Activated T-helper 17 cell treated with anti-CD3 and anti-CD28 coated beads, Interleukin-2, amount 50 U/mL, for 72 hours (primary cell): ENCODE results near the gene GATB. TPM values are rescaled to one million over a fixed set of nuclear protein-coding genes. Genes with fewer than 3 reads are reported as not detected.

ENCODE experiments used
- ATAC-seq: fragments of 150-1000 bp; cut with Tn5 transposase; replicated peaks from 2 replicates; pipeline ENCODE4 v1.10.0; 2021; ENCODE audit warnings: mild to moderate bottlenecking, moderate library complexity
- H3K27ac Mint-ChIP-seq: one replicate; pipeline ENCODE4 v1.8.0; 2022; ENCODE audit warnings: mixed read lengths
- H3K27me3 Mint-ChIP-seq: one replicate; pipeline ENCODE4 v1.8.0; 2022; ENCODE audit warnings: mixed read lengths
- H3K36me3 Mint-ChIP-seq: one replicate; pipeline ENCODE4 v1.8.0; 2022; ENCODE audit warnings: low read depth, mild to moderate bottlenecking, mixed read lengths
- H3K4me1 Mint-ChIP-seq: one replicate; pipeline ENCODE4 v1.8.0; 2022; ENCODE audit warnings: mixed read lengths
- H3K4me3 Mint-ChIP-seq: one replicate; pipeline ENCODE4 v1.8.0; 2022; ENCODE audit warnings: mild to moderate bottlenecking, mixed read lengths
- H3K9me3 Mint-ChIP-seq: one replicate; pipeline ENCODE4 v1.8.0; 2022; ENCODE audit warnings: mixed read lengths
- total RNA-seq, 2 donors: library from RNA; stranded (reverse); gene quantifications; one replicate each; pipeline ENCODE4 v1.2.3, GENCODE V29; 2022

GATB gene
- total RNA-seq, 2 donors from 2014 or later, result 19.1 to 24.1 TPM

DNA sequence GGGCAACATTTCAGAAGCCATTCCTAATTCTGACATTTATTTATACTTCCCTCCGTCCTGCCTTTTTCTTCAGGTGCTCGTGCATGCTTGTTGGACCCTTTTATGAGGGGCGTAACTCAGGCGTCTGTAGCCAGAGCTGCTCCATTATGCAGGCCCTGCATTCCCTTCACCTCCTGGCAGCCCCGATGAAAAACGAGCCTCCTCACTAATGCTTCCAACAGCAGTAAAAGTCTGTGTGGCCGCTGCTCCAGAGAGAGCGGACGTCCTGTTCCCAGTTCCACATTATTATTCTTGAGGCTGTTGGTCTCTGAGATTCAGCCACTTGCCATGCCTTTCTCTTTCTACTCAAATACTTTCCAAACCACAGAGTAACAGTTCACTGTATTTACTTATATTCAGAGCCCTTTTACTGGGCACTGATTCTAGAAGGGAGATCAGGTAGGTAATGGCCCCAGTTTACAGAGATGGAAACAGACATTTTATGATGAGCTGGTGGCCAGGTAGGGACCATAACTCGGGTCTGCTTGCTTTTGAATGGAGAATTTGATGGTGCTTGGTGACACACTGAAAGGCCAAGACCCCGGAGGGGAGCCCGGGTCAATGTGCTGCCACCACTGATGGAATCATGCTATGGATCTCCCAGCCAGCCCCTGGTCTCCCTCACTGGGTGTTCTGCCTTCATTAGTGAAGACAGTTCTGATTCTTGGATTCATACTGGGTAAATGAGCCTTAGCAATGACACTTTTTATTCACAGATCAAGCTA lies 101.0 kb downstream of the GATB start:
- no peaks in the 10 kb centered on the region for H3K9me3 Mint-ChIP-seq
- no peak for ATAC-seq
- no peaks in the 10 kb centered on the region for H3K27me3 Mint-ChIP-seq
- peak overlapping the region; percentile 74 for H3K27ac Mint-ChIP-seq
- no peak overlapping the region for H3K4me3 Mint-ChIP-seq
- no peaks in the 10 kb centered on the region for H3K36me3 Mint-ChIP-seq
- H3K4me1 Mint-ChIP-seq, result peaks cover 8% of the 10 kb centered on the region

DNA sequence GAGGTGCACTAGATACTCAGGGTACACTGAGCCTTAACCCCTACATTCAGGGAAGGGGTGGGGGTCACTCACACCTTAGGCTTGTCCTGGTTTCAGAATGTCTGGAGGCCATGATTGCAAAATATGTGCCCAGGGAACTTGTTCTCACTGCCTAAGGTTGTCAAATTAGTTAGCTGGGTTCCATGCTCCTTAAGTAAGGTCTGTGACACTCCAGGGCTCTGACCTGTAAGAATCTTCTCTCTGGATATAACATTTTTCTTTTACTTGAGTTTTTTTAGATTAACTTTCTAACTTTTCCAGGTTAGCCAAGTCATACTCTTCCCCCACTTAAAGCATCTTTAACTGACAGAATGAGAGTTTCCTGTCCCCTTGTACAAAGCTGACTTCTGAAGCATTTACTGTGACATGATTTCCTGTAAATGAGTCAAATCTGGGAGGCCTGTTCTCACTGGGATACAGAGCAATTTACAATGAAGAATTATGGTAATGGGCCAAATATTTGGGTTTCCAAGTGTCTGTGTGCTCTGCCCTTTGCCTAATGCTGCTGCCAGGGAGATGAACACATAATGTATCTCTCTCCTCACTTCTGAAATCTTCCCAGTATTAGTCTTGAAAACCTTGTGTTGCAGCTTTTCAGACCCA lies 101.7 kb downstream of the GATB start:
- H3K36me3 Mint-ChIP-seq, result no peaks in the 10 kb centered on the region
- H3K27ac Mint-ChIP-seq, result peak overlapping the region; percentile 74
- peak; percentile 69 for ATAC-seq
- H3K4me1 Mint-ChIP-seq, result peaks cover 8% of the 10 kb centered on the region
- H3K27me3 Mint-ChIP-seq, result no peaks in the 10 kb centered on the region
- H3K4me3 Mint-ChIP-seq, result no peak overlapping the region
- no peaks in the 10 kb centered on the region for H3K9me3 Mint-ChIP-seq

DNA sequence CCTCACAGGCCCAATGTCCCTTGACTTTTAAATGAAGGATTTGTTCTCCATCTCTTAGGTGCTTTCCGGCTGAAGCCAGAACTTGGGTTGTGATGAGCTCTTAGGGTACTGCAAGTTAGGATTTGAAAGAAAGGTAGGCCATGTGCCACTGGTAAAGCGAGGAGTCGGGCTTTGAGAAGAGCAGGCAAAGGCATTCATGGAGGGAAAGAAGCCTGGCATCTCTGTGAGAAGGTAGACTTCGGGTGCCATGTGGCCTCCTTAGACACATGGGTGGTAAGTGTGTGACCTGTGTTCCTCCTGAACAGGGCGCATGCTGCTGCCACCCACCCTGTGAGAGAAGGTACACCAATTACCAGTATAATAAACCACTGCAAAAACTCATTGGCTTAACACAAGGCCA lies 102.9 kb downstream of the GATB start:
- peak overlapping the region; percentile 39 for H3K27ac Mint-ChIP-seq

DNA sequence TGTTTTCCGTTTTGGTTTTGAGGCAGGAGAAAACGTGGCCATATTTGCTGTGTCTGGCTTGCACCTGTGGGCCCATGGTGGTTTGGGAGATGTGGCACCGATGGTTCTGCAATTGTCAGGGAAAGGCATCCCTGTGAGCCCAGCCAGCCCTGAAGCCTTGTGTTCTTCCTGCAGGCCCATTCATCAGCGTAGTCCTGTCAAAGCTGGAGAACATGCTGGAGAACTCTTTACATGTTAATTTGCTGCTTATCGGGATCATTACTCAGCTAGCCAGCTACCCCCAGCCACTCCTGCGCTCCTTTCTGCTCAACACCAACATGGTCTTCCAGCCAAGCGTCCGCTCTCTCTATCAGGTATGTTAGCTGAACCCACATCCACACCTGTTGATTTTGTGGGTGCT lies 104.7 kb downstream of the GATB start:
- Mint-ChIP-seq H3K27ac (no peak overlapping the region), H3K27me3 (no peaks in the 10 kb centered on the region), H3K4me3 (no peak overlapping the region), H3K36me3 (no peaks in the 10 kb centered on the region), H3K9me3 (no peaks in the 10 kb centered on the region), H3K4me1 (peaks cover 8% of the 10 kb centered on the region)
- ATAC-seq, result no peak

More for the DNA sequence above, 102.9 kb downstream of the GATB start:
- Mint-ChIP-seq H3K9me3 (no peaks in the 10 kb centered on the region), H3K4me3 (no peak overlapping the region), H3K36me3 (no peaks in the 10 kb centered on the region), H3K4me1 (peaks cover 8% of the 10 kb centered on the region), H3K27me3 (no peaks in the 10 kb centered on the region)
- no peak for ATAC-seq

DNA sequence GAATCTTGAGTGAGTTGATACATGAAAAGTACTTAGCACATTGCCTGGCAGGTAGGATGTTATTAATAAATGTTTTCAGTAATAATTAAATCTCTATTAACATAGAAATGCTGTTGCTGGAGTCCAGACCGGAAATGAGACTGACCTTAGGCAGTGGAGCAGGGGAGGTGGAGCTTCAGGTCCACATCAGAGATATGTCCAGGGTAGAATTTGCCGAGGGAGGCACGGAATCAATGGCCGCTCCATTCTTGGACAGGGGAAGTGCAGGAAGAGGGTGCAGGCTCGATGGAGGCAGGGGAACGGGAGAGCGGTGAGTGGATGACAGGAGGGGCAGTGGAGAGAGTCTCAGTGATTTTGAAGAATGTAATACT lies 107.3 kb downstream of the GATB start:
- ATAC-seq, result no peak
- Mint-ChIP-seq H3K27ac (no peak overlapping the region), H3K27me3 (no peaks in the 10 kb centered on the region), H3K4me3 (no peak overlapping the region), H3K4me1 (no peaks in the 10 kb centered on the region), H3K9me3 (no peaks in the 10 kb centered on the region), H3K36me3 (no peaks in the 10 kb centered on the region)

DNA sequence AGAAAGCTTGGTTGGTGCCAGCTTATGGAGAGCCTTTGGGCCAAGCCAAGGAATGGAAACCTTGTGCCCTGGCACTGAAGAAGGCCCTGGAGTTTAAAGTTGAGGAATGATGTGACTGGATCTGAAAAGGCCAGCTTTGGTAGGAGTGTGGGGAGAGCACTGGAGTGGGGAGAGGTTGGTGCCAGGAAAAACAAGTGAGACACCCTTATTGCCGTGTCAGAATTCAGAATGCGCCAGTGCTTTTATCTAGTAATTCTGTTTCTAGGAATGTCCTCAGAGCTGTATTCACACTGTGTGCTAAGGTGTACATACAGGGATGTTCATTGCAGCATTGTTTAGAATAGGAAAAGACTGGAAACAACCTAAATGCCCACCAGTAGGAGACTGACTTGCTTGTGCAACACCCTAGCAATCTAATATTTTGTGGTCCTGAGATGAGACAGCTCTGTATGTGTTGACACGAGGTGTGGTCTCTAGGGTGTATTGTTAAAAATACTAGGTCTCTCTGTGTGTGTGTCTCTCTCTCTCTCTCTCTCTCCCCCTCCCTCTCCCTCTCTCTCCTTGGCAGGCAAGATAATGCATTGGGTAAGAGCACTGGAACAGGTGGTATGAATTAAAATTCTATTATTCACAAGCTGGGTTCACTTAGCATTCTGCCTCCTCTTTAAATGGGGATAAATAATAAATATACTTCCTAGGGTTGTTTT lies 107.8 kb downstream of the GATB start:
- H3K4me1 Mint-ChIP-seq, result no peaks in the 10 kb centered on the region
- no peak overlapping the region for H3K27ac Mint-ChIP-seq
- H3K9me3 Mint-ChIP-seq, result no peaks in the 10 kb centered on the region
- no peaks in the 10 kb centered on the region for H3K36me3 Mint-ChIP-seq
- no peaks in the 10 kb centered on the region for H3K27me3 Mint-ChIP-seq
- ATAC-seq, result no peak
- no peak overlapping the region for H3K4me3 Mint-ChIP-seq

DNA sequence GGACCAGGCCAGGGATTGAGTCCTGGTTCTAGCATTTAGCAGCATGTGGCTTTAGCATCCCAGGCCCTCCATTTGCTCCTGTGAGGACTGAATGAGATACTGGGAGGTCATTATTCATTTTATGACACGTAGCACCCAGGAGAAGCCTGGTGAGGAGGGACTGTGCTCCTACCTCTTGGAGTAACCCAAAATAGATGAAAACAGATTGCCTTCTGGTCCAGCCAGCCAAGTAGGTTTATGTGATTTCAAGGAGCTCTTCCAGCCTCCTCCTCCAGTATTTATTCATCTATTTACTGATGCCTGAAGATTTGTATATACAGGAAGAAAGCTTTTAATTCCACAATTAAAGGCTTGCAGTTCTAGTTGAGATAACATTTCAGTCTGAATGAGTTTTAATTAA lies 109.3 kb downstream of the GATB start:
- no peaks in the 10 kb centered on the region for H3K4me1 Mint-ChIP-seq
- no peak overlapping the region for H3K27ac Mint-ChIP-seq
- H3K36me3 Mint-ChIP-seq, result no peaks in the 10 kb centered on the region
- H3K9me3 Mint-ChIP-seq, result no peaks in the 10 kb centered on the region
- H3K4me3 Mint-ChIP-seq, result no peak overlapping the region
- H3K27me3 Mint-ChIP-seq, result no peaks in the 10 kb centered on the region
- no peak for ATAC-seq

DNA sequence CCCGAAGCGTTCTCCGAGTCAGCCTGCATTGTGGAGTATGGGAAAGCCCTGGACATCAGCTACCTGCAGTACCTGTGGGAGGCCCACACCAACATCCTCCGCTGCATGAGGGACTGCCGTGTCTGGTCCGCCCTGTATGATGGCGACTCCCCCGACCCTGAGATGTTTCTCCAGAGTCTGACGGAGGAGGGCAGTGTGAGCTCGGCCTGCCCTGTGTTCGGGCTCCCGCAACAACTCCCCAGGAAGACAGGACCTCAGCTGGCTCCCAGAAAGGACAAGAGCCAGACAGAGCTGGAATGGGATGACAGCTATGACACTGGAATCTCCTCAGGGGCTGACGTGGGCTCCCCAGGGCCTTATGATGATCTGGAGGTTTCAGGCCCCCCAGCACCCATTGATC lies 111.3 kb downstream of the GATB start:
- ATAC-seq, result no peak
- H3K27me3 Mint-ChIP-seq, result no peaks in the 10 kb centered on the region
- H3K4me3 Mint-ChIP-seq, result no peak overlapping the region
- H3K9me3 Mint-ChIP-seq, result no peaks in the 10 kb centered on the region
- no peaks in the 10 kb centered on the region for H3K4me1 Mint-ChIP-seq
- no peak overlapping the region for H3K27ac Mint-ChIP-seq
- no peaks in the 10 kb centered on the region for H3K36me3 Mint-ChIP-seq

DNA sequence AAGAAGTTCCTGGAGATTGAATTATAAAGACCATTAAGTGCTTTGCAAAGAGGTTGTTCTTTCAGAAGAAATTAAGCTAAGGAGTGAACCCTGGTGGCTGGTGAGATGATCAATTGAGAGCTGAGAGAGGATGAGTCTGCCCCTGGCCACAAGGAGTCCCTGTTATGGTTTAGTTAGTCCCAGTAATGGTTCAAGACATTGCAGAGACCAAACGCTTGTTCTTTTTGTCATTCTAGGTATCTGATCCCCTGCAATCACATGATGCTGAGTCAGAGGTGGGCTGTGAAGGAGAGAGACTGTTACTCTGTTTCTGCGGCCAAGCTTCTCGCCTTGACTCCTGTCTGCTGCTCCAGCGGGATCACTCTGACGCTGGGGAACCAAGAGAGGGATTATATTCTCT lies 114.5 kb downstream of the GATB start:
- no peaks in the 10 kb centered on the region for H3K9me3 Mint-ChIP-seq
- no peaks in the 10 kb centered on the region for H3K27me3 Mint-ChIP-seq
- H3K4me3 Mint-ChIP-seq, result no peak overlapping the region
- no peak for ATAC-seq
- no peak overlapping the region for H3K27ac Mint-ChIP-seq
- no peaks in the 10 kb centered on the region for H3K36me3 Mint-ChIP-seq
- no peaks in the 10 kb centered on the region for H3K4me1 Mint-ChIP-seq

DNA sequence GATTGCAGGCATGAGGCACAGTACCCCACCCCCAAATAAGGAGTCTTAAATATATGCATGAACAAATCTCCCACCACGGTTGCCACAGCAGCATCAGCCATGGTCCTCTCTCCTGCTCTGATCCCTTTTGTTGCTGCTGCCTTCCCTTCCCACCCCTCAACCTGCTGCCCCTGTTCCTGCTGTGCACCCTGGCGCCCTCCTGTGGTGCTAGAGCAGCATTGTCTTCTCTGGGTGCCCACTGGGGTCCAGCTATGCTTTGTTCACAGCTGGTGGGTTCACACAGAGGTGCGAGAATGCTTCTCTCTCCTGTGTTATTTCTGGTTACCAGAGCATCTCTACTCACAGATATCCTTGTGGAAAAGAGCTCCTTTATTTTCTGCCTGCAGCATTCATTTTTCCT lies 116.2 kb downstream of the GATB start:
- ATAC-seq, result no peak
- Mint-ChIP-seq H3K9me3 (no peaks in the 10 kb centered on the region), H3K27ac (no peak overlapping the region), H3K36me3 (no peaks in the 10 kb centered on the region), H3K4me1 (no peaks in the 10 kb centered on the region), H3K4me3 (no peak overlapping the region), H3K27me3 (no peaks in the 10 kb centered on the region)

DNA sequence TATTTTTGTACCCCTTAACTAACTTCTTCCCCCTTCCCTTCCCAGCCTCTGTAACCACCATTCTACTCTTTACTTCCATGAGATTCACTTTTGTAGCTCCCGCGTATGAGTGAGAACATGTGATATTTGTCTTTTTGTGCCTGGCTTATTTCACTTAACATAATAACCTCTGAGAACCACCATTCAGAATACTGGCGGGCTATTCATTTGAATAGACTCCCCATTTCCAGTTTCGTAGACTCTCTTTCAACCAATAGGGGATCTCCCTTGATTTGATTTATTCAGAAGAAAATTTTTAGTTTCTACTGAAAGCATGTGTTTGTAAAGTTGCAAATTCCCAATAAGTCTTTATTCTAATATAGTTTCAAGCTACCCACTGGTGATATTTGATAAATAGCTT lies 117.2 kb downstream of the GATB start:
- Mint-ChIP-seq H3K27ac (no peak overlapping the region), H3K27me3 (no peaks in the 10 kb centered on the region), H3K36me3 (no peaks in the 10 kb centered on the region), H3K4me1 (no peaks in the 10 kb centered on the region), H3K4me3 (no peak overlapping the region), H3K9me3 (no peaks in the 10 kb centered on the region)
- no peak for ATAC-seq

DNA sequence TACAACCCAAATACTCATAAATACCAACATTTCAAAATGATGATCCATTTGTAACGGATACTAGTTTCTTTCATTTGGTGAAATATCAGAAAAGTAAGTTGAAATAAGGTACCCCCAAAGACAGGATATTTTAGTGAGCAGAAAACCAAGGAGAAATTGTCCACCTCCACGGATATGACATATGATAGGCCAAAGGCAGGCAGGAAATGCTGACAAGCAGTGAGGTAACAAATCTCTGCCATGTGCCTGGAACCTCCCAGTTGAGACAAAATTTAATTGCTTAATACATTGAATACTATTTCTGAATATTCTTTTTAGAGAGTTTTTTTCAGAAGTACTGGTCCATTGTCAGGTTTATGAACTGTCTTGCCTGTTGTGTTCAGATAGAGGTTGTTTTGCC lies 118.8 kb downstream of the GATB start:
- Mint-ChIP-seq H3K4me1 (no peaks in the 10 kb centered on the region), H3K9me3 (no peaks in the 10 kb centered on the region), H3K4me3 (no peak overlapping the region), H3K27me3 (no peaks in the 10 kb centered on the region), H3K36me3 (no peaks in the 10 kb centered on the region), H3K27ac (no peak overlapping the region)
- ATAC-seq, result no peak

DNA sequence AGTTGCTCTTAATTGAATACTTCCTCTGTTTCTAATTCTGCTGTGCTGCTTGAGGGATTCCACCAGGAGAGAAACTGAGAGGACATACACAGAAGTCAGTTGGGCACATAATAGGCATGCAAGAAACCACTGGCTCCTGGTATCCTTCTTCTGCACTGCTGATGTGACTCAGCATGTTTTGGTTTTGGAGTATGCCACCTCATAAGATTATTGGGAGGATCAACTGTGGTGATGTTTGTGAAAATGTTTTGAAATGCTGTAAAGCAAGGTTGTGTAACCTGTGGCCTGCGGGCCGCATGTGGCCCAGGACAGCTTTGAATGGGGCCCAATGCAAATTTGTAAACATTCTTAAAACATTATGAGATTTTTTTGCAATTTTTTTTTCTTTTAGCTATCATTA lies 119.6 kb downstream of the GATB start:
- peak; percentile 29 for ATAC-seq
- H3K36me3 Mint-ChIP-seq, result no peaks in the 10 kb centered on the region

DNA sequence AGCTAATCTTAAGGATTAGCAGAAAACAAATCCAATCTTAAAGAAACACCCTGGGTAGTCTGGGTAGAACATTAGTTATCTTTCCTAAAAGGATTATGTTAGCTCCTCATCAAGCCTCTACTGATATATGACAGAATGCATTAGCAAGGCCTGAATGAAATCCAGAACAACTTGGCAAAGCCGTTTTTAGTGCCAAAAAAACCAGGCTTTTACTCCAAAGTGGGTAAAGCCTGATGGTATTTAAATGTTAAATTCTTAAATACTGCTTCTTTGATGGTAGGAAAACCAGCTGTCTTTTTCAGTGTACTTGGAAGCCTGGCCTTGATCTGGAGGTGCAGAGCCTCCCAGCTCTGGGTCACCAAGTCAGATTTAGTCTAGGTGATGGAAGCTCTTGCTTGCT lies 120.4 kb downstream of the GATB start:
- H3K36me3 Mint-ChIP-seq, result no peaks in the 10 kb centered on the region
- H3K4me3 Mint-ChIP-seq, result no peak overlapping the region
- H3K4me1 Mint-ChIP-seq, result no peaks in the 10 kb centered on the region
- no peaks in the 10 kb centered on the region for H3K27me3 Mint-ChIP-seq
- ATAC-seq, result no peak
- no peaks in the 10 kb centered on the region for H3K9me3 Mint-ChIP-seq
- H3K27ac Mint-ChIP-seq, result no peak overlapping the region

More for the DNA sequence above, 119.6 kb downstream of the GATB start:
- Mint-ChIP-seq H3K27ac (no peak overlapping the region), H3K4me3 (no peak overlapping the region), H3K27me3 (no peaks in the 10 kb centered on the region), H3K4me1 (no peaks in the 10 kb centered on the region), H3K9me3 (no peaks in the 10 kb centered on the region)

DNA sequence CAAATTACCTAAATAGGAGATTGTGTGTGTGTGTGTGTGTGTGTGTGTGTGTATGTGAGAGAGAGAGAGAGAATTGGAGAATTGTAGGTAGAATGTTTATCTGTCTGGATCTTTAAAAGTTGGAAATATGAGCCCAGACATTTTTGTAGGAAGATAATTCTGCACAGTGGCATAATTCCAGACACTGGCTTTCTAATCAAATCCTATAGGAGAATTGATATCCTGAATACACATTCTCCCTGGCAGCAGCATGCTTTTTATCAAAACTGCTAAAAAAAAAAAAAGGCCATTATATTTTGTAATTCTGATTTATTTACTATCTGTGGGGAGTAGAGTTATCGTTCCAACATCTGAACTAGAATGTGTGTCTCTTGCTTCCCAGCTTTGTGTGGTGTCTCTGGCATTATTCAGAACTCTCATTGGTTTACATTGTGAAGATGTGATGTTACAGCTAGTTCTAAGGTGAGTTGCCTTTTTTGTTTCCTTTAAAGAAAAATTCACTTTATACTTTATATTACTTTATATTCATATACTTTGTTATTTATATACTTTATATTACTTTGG lies 122.4 kb downstream of the GATB start:
- Mint-ChIP-seq H3K27ac (no peak overlapping the region), H3K27me3 (no peaks in the 10 kb centered on the region), H3K4me3 (no peak overlapping the region), H3K9me3 (no peaks in the 10 kb centered on the region), H3K36me3 (no peaks in the 10 kb centered on the region), H3K4me1 (no peaks in the 10 kb centered on the region)
- no peak for ATAC-seq
